HG03558 (cell line): ENCODE data around the gene IRAK2.

Experiments used
- ATAC-seq: cut with Tn5 transposase; IDR thresholded peaks from one replicate; pipeline ENCODE4 v1.9.1; 2021; ENCODE audit warnings: moderate number of reproducible peaks; ENCODE audit not compliant: unreplicated experiment; ENCODE audit errors: extremely low read depth

IRAK2 gene

GRCh38 chr3:10274601-10275000 is 109.9 kb downstream of the IRAK2 start:
- ATAC-seq: no peak

- no peak for ATAC-seq
These were observed 112.5 kb downstream of the IRAK2 start for GRCh38 chr3:10277115-10277625.

DNA sequence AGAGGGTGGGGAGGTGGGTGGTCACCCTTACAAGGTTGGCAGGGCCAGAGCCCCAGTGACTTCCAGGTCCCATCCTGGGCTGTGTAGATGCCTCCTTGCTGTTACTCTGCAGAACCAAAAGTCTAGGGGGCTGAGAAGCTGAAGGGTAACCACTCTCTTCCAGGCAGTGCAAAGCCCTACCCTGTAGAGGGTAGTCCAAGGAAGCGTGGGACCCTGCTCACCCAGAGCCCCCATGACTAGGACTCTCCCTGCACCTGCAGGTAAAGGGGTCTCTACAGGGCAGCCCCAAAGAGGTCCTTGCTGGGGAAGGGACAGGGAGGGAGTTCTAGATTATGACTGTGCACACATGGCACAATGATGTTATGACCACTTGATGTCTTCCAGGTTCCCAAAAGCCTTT is 113.8 kb downstream of the IRAK2 start:
- ATAC-seq: no peak

DNA sequence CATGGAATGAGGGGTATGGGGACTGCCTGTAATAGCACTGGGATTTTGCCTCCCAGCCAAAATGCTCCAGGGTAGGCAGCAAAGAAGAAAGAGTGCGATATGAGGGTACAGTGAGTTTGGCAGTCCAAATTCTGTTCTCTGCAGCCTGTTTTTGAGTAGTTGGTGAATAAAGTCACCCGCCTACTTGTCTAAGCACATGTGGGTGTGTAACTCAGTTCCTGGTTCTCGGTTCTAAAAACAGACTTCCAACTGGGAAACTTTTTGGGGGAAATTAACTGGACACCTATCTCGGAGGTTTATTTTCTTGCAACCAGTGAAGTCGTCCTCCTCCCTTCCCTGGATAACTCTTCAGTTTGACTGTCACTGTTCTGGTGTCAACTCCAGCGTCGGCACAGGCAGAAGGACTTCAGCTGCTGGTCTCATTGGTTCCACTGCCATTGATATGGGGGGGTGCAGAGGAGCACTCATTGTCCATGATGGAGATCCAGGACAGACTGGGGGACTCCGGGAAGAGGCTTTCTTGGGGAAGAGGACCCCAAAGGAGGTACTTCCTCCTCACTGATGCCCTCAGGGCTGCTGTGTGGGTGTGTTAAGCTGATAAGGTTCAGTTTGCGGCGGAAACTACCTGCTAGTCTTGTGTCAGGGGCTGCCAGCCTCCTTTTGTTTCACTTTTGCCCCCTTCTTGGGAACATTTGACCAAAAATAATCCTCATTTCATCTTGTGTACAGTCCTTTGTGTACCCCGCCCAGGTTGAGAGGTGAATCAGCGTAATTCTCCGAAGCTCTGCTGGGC is 114.9 kb downstream of the IRAK2 start:
- no peak for ATAC-seq

GRCh38 chr3:10280177-10280529 is 115.4 kb downstream of the IRAK2 start:
- ATAC-seq: no peak

DNA sequence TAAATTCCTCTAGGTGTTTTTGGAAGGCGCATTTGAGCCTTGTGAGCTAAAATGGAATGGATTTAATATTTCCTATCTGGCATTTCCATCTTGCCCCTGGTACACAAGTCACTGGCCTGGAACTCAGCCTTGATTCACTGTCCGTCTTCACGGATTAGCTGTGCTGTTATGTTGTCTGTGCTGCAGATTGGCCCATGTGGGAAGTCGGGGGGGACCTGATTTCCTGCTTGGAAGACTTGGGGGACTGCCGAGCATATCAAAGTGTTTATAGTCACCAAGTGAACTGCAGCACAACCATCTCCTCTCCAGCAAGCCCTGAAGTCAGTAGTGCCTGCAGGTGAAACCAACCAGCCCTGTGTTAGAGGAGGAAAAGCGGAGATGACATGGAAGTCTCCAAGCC is 115.9 kb downstream of the IRAK2 start:
- no peak for ATAC-seq

DNA sequence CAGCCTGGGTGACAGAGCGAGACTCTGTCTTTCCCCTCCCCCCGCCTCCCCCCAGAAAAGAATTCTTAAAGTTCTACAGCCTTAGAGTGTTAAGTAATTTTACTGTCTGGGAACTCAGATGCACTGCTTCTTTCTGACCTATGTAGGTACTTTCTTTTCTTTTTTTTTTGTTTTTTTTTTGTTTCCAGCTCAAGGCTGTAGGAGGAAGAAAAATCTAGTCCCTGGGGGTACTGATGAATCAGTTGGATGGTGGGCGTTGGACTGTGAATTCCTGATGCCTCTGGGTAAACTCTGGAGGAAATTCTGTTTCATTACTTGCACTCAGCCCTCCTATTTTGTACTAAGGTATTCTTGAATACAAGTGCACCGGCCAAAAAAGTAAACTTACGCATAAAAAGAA is 117.2 kb downstream of the IRAK2 start:
- ATAC-seq: no peak

DNA sequence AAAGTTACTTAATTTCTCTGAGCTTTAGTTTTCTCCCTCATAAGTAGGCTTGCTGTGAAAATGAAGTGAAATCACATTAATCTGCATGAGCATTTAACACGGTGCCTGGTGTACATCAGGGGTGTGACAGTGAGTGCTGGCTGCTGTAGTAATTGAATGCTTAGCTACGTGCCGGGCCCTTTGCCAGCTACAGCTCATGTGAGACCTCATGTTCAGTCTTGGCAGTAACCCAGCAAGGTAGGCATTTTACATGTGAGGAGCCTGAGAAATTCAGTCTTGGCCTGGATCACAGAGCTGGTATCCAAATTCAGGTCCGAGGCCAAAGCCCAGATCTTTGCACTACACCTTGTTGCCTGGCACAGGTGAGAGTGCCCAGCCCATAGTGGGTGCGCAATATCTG is 118.9 kb downstream of the IRAK2 start:
- no peak for ATAC-seq

DNA sequence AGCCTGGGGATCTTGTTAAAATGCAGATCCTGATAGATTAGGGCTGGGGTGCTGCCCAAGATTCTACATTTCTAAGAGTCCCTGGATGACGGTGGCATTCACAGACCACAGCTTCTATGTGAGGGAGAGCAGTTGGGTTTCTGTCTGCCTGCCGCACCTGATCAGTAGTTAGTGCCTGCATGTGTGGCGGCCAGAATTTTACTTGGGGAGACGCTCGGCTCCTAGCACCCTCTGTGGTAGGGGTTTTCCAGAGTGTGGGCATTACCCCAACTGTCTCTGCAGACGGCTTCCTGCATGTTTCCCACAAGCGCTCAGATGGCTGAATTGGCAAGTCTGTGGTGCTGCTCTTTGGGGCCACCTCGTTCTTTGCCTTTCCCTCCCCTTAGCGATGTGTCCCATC is 119.8 kb downstream of the IRAK2 start:
- no peak for ATAC-seq

GRCh38 chr3:10285272-10286132 is 120.8 kb downstream of the IRAK2 start:
- ATAC-seq: no peak

- no peak for ATAC-seq
These were observed 121.4 kb downstream of the IRAK2 start for GRCh38 chr3:10286133-10286524.

DNA sequence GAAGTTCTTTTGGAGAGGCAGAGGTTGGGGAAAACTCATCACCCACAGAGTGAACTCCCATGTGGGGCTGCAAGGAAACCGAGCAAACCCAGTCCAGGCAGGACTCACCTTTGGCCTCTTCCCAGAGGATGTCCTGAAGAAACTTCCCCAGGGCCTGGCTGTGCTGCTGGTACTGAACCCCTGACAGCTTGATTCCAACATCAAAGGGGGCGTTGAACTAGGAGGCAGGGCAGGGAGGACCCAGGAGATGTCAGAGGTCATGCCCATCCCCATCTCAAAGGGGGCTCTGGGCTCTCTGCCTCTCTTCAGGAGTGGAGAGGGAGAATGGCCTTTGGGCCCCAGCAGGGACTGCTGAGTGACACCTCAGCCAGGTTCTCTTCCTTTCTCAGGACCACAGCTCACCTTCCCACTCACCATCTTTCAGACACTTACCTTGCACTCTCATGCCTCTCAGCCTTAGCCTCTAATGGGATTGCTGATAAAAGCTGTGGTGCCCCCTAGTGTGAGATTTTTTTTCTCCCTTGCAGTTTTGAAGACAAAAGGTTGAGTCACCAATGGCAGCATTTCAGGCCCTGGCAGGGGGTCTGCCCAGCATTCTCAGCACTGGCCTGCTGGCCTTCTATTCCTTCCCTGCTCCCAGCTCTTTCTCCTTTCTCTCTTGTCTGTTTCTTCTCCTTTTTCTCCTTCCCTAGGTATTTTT is 122.0 kb downstream of the IRAK2 start:
- ATAC-seq: no peak

DNA sequence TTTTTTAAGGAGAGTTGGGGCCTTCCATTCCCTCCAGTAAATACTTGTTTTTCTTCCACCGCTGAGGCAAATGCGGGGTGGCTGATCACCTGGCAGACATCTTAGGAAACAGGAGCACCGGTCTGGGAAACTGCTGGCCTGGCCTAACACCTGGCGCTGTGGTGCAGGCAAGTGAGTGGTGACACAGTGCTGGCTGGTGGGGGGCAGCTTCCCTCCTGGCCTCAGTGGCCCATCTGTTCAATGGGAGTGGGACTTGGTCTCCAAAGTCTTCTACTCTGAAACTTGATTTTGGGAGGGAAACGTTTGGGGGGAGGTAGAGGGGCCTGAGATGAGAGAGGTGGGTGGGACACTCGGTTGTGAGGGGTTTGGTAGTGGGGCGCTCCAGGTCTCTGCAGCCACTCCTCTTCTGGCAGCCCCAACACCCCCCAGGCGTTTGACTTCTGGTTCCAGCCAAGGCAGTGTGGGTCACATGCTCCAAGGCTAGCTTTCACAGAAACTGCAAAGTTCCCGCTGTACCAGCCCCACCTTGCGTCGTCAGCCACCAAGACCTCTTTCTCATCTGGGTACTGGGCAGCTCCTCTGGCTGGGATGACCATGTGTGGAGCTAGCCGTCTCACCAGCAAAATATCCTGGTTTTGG is 123.3 kb downstream of the IRAK2 start:
- no peak for ATAC-seq

DNA sequence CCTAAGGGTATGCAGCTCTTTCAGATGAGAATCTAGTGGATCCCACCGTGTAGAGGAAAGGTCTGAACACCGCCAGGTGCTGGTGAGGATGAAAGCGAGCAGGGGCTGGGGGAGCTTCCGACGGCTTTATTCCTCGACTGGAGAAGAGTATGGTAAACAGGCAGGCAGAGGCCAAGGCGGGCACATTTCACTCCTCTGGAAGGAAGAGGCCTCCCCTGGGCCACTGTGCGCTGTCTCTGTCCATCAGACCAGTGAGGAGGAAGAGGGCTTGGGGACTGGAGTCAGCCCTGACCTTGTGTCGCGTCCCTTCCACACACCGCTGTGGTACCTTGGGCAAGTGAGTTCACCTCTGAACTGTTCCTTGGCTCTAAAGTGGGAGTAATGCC is 123.8 kb downstream of the IRAK2 start:
- no peak for ATAC-seq

GRCh38 chr3:10289077-10289476 is 124.4 kb downstream of the IRAK2 start:
- no peak for ATAC-seq

DNA sequence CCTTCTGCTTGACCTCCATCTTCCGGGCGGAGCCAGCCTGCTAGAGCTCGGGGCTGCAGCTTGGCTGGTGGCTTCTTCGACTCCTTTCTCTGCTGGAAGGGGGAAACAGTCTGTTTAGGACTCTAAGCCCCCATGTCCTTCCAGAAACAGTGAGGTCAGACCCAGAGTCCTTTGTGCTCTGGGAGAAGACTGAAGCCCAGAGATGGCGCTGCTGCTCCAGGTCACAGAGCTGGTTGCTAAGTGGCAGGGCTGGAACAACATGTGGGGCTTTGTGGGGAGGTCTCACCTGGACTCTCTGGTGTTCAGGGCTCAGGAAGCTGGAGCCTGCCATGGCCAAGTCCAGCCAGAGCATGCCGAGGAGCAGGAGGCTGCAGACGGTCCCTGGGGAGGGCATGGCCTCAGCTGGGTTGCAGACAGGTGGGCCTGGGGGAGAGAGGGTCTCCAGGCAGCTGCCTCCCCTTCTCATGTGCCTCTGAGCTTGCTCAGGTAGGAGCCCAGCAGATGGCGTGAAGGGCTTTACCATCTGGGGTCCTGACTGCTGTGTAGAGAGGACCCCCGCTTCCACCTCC is 125.2 kb downstream of the IRAK2 start:
- no peak for ATAC-seq

DNA sequence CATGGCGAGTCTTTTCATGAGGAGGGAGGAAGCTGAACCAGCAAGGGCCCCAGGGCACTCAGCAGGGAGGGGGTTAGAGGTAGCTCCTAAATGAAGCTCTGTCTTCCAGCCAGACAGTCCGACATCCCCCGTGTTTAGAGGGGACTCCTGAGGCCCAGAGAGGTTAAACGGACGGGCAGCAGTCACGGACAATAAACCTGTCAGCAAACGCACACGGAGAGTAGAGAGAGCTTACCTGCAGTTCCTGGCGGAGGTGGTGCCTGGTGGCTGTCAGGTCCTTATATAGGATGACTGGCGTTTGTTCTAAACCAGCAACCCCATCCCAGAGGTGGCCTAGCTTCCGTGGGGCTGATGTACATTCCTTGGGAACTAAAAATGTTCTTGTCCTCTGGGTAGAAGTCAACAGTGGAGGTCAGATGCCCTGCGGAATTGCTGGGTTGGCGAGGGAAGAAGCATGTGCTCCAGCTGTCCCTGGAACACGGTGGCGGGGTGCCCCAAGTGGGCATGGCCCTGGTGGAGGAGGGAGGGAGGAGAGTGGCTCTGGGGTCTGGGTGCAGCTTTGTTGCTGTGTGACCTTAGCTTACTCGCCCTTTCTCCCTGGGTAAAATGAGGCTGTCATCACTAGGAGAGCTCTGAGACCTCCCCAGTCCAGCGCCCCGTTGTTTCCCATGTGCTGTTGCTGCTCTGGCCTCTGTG is 125.9 kb downstream of the IRAK2 start:
- ATAC-seq: no peak

- no peak for ATAC-seq
These were observed 126.9 kb downstream of the IRAK2 start for GRCh38 chr3:10291641-10292040.
